ENCODE data around the gene DNAH10.

DNAH10 gene

GRCh38 chr12:123950476-123951349, 188.6 kb downstream of the DNAH10 start:
- DNase-seq = no peak

- no peak for DNase-seq
Observed at GRCh38 chr12:123951467-123951866, 189.4 kb downstream of the DNAH10 start.

GRCh38 chr12:123952037-123952436, 189.9 kb downstream of the DNAH10 start:
- no peak for DNase-seq

- no peak for DNase-seq
Observed at GRCh38 chr12:123954647-123955350, 192.7 kb downstream of the DNAH10 start.

GRCh38 chr12:123956249-123956648, 194.1 kb downstream of the DNAH10 start:
- DNase-seq = no peak

- DNase-seq = no peak
Observed at GRCh38 chr12:123957196-123957595, 195.1 kb downstream of the DNAH10 start.

GRCh38 chr12:123958462-123958861, 196.4 kb downstream of the DNAH10 start:
- DNase-seq = no peak

- no peak for DNase-seq
Observed at GRCh38 chr12:123958876-123959275, 196.8 kb downstream of the DNAH10 start.

GRCh38 chr12:123960029-123960735, 198.1 kb downstream of the DNAH10 start:
- DNase-seq = no peak

- no peak for DNase-seq
Observed at GRCh38 chr12:123960856-123961255, 198.8 kb downstream of the DNAH10 start.

- DNase-seq = no peak
Observed at GRCh38 chr12:123961585-123962345, 199.7 kb downstream of the DNAH10 start.

GRCh38 chr12:123962513-123962912, 200.4 kb downstream of the DNAH10 start:
- DNase-seq = no peak

- DNase-seq = no peak
Observed at GRCh38 chr12:123963821-123964220, 201.7 kb downstream of the DNAH10 start.

GRCh38 chr12:123965382-123965781, 203.3 kb downstream of the DNAH10 start:
- DNase-seq = no peak

- DNase-seq = no peak
Observed at GRCh38 chr12:123966596-123966995, 204.5 kb downstream of the DNAH10 start.

GRCh38 chr12:123967121-123967586, 205.1 kb downstream of the DNAH10 start:
- no peak for DNase-seq

GRCh38 chr12:123971449-123971769, 209.3 kb downstream of the DNAH10 start:
- no peak for DNase-seq

- peak; percentile 14 to 29 for DNase-seq
Observed at GRCh38 chr12:123971770-123972456, 209.8 kb downstream of the DNAH10 start.

- DNase-seq = peak; percentile 89 to 90
Observed at GRCh38 chr12:123972457-123973401, 210.6 kb downstream of the DNAH10 start, which contains the start of the genes CCDC92 and ZNF664. TSS of gene CCDC92 (minus strand) at chr12:123972831. CDS start at chr12:123944305, 28,526 bp downstream. TSS of gene ZNF664 (plus strand) at chr12:123973215. CDS start at chr12:124012145, 38,930 bp downstream.

GRCh38 chr12:123973552-123974341, 211.6 kb downstream of the DNAH10 start:
- DNase-seq = peak; percentile 2 to 14
